GM23248 (cell line): ENCODE results near the gene APEH.
"Not testable (repeated sequence)": the region's sequence is repeated elsewhere in the genome, so short reads cannot be mapped to it uniquely, and the experiment has no call there.

Experiments used
- EZH2 ChIP-seq: fragments of 200-600 bp; sonication (generic); IDR thresholded peaks from 2 replicates; pipeline ENCODE4 v1.6.1; 2018; ENCODE audit warnings: antibody characterized with exemption, mild to moderate bottlenecking; ENCODE audit not compliant: insufficient read depth, poor library complexity, severe bottlenecking
- EZH2phosphoT487 ChIP-seq: fragments of 200-600 bp; sonication (generic); IDR thresholded peaks from 2 replicates; pipeline ENCODE4 v1.6.1; 2018; ENCODE audit warnings: antibody characterized with exemption, moderate library complexity, mild to moderate bottlenecking, low read depth; ENCODE audit not compliant: insufficient read depth

DNA sequence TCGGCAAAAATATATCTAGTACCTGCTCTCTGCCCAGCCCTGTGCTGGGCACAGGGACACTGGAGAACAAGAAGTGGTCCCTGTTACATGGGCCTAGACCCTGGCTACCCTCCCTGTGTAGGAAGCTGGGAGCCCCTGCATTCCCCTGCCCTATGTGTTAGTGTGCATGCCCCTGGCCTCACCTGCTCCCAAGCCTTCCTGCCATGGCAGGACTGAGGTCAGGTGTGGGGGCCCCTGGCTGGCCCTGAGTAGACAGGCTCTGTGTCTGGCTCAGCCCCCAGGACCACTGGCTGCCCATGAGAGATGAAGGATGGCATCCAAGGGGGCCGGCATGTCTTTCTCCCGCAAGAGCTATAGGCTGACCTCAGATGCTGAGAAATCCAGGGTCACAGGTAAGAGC lies 16.7 kb downstream of the APEH start:
- TF ChIP-seq EZH2phosphoT487, EZH2: not testable (repeated sequence)
